Stomach (tissue), 9 donors: ENCODE measurements around the gene SLC4A11. TPM values are rescaled to one million over a fixed set of nuclear protein-coding genes. Genes with fewer than 3 reads are reported as not detected.

Source experiments
- DNase-seq, 2 donors: peaks; one replicate each; pipeline versions ENCODE4 v3.0.0 to v3.0.0-alpha.2; 2013 to 2019
- H3K27ac ChIP-seq, 5 donors: fragments of 200-600 bp in 4 of 5; sonication (generic) in 4 of 5; one replicate each; pipeline ENCODE4 v1.5.1; 2013 to 2019; ENCODE audit warnings: mild to moderate bottlenecking in 1 of 5, moderate library complexity in 1 of 5
- H3K27me3 ChIP-seq, 3 donors: fragments of 200-600 bp; sonication (generic); one replicate each; pipeline ENCODE4 v1.5.1; 2017 to 2019; ENCODE audit warnings: mixed run types in 1 of 3
- H3K36me3 ChIP-seq, 4 donors: fragments of 200-600 bp; sonication (generic); 1 replicate in 3 of 4; 2 replicates in 1 of 4; pipeline ENCODE4 v1.5.1; 2016 to 2019
- H3K4me1 ChIP-seq, 4 donors: fragments of 200-600 bp; sonication (generic); one replicate each; pipeline ENCODE4 v1.5.1; 2016 to 2019
- H3K4me3 ChIP-seq, 4 donors: fragments of 200-600 bp; sonication (generic) in 3 of 4; one replicate each; pipeline ENCODE4 v1.5.1; 2016 to 2019; ENCODE audit warnings: mild to moderate bottlenecking in 1 of 4
- H3K9me3 ChIP-seq, 4 donors: fragments of 200-600 bp; sonication (generic); one replicate each; pipeline ENCODE4 v1.5.1; 2016 to 2019
- EP300 ChIP-seq: sonication (generic); formaldehyde crosslinking; IDR thresholded peaks from one replicate; pipeline ENCODE4 v1.6.1; 2017; ENCODE audit warnings: antibody characterized with exemption
- POLR2A ChIP-seq, 4 donors: fragments of 450-650 bp; IDR thresholded peaks; one replicate each; pipeline ENCODE4 v1.6.1; 2016; ENCODE audit warnings: antibody characterized with exemption in 4 of 4, control low read depth in 2 of 4, mild to moderate bottlenecking in 1 of 4, moderate library complexity in 1 of 4
- POLR2AphosphoS5 ChIP-seq, 3 donors: sonication (generic); formaldehyde crosslinking; IDR thresholded peaks; one replicate each; pipeline ENCODE4 v1.6.1; 2016; ENCODE audit warnings: antibody characterized with exemption in 3 of 3
- WGBS, 5 donors: extraction: QIAGEN DNeasy Blood & Tissue Kit in 3 of 5; methylation state at CpG; one replicate each; pipeline versions ENCODE4 v1.1.5 to v1.1.7; 2013 to 2018; 5-methylcytosine and 5-hydroxymethylcytosine counted together
- intact Hi-C: fragments of 100-400 bp; cut with DNase I; formaldehyde crosslinking; loops from one replicate; pipeline ENCODE4 v1.15.1; 2023; ENCODE audit warnings: low total_unique reads
- polyA plus RNA-seq, 3 donors: library from polyadenylated mRNA; stranded (reverse); fragments of 200-250 nt; gene quantifications; one replicate each; pipeline ENCODE4 v1.2.3, GENCODE V29; 2013
- total RNA-seq, 5 donors: library from RNA; depleted of rRNA; stranded (reverse); fragments of >200 nt; gene quantifications; one replicate each; pipeline versions ENCODE4 v1.1.0 to v1.2.3, GENCODE V29; 2014 to 2016
- TF ChIP-seq, protein P1 (sequence below), 7 experiments: fragments of 450-650 bp in 4 of 7; fragments of 200-600 bp in 3 of 7; sonication (generic) in 3 of 7; IDR thresholded peaks; one replicate each; pipeline ENCODE4 v1.5.1; 2016 to 2019; ENCODE audit warnings: antibody characterized with exemption in 7 of 7, control low read depth in 2 of 7, mild to moderate bottlenecking in 1 of 7
- donor health status: healthy with polysubstance abuse.
- donor health status: Bipolar disorder and iron deficiency.
- donor health status: healthy.

SLC4A11 gene
- total and polyA plus RNA-seq, 8 donors = 0.37 to 22.3 (median 5.8) TPM; not detected in 1

DNA sequence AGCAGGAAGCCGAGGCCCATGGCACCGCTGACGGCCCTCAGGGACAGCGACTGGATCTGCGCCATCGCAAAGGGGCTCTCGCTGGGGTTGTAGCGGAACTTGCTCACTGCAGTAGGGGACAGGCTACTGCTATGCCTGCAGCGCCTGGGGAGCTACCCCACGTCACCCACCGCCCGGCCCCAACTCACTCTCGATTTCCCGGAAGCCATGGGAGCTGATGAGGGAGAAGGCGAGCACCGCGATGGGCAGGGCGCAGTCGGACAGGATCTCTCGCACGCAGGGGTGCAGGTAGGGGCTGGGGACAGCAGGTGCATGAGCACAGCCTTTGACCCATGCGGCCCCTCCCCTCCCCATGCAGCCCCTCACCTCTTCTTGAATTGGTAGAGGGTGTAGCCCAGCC, 9.8 kb downstream of the SLC4A11 start:
- WGBS, 5 donors = 90 to 97% (median 93%) methylated on average over 4 to 22 of the region's 22 CpGs
- no peak overlapping the region for H3K27ac ChIP-seq
- no peaks in the 10 kb centered on the region for H3K9me3 ChIP-seq
- H3K4me3 ChIP-seq = no peak overlapping the region
- no peaks in the 10 kb centered on the region for H3K27me3 ChIP-seq
- H3K4me1 ChIP-seq = peaks cover 0 to 7% (median 2%) of the 10 kb centered on the region in 4 donors
- no peak for TF ChIP-seq POLR2AphosphoS5 (IDR thresholded peaks at IDR 0.05)
- no peak for TF ChIP-seq POLR2A (IDR thresholded peaks at IDR 0.05)
- TF ChIP-seq, protein P1, sequence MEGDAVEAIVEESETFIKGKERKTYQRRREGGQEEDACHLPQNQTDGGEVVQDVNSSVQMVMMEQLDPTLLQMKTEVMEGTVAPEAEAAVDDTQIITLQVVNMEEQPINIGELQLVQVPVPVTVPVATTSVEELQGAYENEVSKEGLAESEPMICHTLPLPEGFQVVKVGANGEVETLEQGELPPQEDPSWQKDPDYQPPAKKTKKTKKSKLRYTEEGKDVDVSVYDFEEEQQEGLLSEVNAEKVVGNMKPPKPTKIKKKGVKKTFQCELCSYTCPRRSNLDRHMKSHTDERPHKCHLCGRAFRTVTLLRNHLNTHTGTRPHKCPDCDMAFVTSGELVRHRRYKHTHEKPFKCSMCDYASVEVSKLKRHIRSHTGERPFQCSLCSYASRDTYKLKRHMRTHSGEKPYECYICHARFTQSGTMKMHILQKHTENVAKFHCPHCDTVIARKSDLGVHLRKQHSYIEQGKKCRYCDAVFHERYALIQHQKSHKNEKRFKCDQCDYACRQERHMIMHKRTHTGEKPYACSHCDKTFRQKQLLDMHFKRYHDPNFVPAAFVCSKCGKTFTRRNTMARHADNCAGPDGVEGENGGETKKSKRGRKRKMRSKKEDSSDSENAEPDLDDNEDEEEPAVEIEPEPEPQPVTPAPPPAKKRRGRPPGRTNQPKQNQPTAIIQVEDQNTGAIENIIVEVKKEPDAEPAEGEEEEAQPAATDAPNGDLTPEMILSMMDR (IDR thresholded peaks at IDR 0.05) = no peak
- TF ChIP-seq EP300 = no peak
- DNase-seq = no peak
- H3K36me3 ChIP-seq = peaks cover 5 to 16% (median 8%) of the 10 kb centered on the region in 4 donors
- intact Hi-C loops = no loop called here

DNA sequence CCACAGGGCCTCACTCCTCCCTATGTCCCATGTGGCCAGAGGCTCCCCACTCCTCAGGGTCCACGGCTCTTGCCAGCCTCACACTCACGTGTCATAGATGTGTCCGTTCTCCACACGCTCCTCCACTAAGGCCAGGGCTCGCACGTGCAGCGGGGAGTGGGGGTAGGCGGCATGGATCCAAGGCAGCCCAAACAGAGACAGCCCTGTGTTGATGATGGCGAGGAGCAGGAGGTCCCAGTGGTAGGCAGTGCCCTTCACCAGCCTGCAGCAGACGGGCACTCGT, 10.3 kb downstream of the SLC4A11 start:
- 87 to 94% (median 92%) methylated on average over 9 to 11 of the region's 11 CpGs for WGBS, 5 donors
- TF ChIP-seq POLR2AphosphoS5 (IDR thresholded peaks at IDR 0.05) (no peak), EP300 (no peak), POLR2A (IDR thresholded peaks at IDR 0.05) (no peak)
- TF ChIP-seq, protein P1 (IDR thresholded peaks at IDR 0.05) = no peak
- DNase-seq = no peak
- no peak overlapping the region for H3K4me3 ChIP-seq
- H3K4me1 ChIP-seq = peaks cover 0 to 7% (median 2%) of the 10 kb centered on the region in 4 donors
- H3K9me3 ChIP-seq = no peaks in the 10 kb centered on the region
- no peaks in the 10 kb centered on the region for H3K27me3 ChIP-seq
- H3K27ac ChIP-seq = no peak overlapping the region
- H3K36me3 ChIP-seq = peaks cover 5 to 21% (median 12%) of the 10 kb centered on the region in 4 donors
- intact Hi-C loops = no loop called here

DNA sequence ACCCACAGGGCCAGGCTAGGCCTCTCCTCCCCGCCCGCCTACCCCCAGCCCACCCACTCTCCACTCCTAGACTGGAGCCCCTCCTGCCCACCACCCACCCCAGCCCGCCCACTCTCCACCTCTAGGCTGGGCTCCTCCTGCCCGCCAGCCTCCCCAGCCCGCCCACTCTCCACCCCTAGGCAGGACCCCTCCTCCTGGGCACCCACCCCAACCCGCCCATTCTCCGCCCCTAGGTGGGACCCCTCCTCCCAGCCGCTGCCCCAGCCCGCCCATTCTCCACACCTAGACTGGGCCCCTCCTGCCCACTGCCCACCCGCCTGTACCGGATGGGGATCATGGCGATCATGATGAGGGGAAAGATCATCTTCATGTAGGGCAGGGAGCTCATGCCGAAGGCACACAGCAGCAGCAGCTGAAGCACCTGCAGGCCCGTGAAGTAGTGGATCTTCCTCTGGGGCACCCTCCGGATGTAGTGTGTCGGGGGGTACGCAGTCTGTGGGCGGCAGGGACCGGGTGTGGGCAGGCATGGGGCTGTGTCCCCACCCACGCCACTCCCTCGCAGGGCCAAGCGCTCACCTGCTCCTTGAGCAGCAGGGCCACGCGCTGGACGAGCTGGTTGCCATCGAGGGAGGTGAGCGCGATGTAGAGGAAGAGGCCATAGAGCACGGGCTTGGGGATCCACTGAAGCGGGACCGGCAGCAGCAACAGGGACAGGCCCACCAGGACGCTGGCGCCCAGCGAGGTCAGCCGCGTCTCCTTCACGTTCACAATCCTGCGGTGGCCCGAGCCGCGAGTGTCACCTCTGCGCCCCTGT, 10.8 kb downstream of the SLC4A11 start:
- no peak for DNase-seq
- Histone ChIP-seq H3K4me1 (peaks cover 0 to 7% (median 2%) of the 10 kb centered on the region in 4 donors), H3K9me3 (no peaks in the 10 kb centered on the region), H3K36me3 (peaks cover 5 to 26% (median 18%) of the 10 kb centered on the region in 4 donors), H3K27ac (no peak overlapping the region), H3K4me3 (no peak overlapping the region), H3K27me3 (no peaks in the 10 kb centered on the region)
- intact Hi-C loops = no loop called here
- TF ChIP-seq, protein P1 (IDR thresholded peaks at IDR 0.05) = no peak
- no peak for TF ChIP-seq POLR2AphosphoS5 (IDR thresholded peaks at IDR 0.05)
- no peak for TF ChIP-seq POLR2A (IDR thresholded peaks at IDR 0.05)
- no peak for TF ChIP-seq EP300
- WGBS, 5 donors = 77 to 92% (median 88%) methylated on average over 32 to 42 of the region's 42 CpGs

DNA sequence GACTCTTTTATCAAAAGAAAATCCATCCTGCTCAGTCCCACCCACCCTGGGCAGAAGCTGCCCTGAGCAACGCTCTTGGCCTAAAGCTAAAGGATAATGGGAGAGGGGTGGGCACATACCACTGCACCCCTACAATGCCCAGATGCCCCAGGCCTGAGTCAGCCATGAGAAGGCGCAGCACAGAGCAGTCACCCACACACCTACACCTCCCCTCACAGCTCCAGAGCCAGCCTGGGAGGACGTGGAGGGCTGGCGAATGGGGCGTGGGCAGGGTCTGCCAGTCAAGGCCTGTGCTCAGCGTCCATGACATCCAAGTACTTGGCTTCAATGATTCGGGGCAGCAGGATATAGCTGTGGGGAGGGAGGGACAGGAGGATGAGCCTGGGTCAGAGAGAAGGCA, 11.5 kb downstream of the SLC4A11 start:
- Histone ChIP-seq H3K27ac (no peak overlapping the region), H3K4me1 (peaks cover 0 to 10% (median 2%) of the 10 kb centered on the region in 4 donors), H3K27me3 (no peaks in the 10 kb centered on the region), H3K4me3 (no peak overlapping the region), H3K9me3 (no peaks in the 10 kb centered on the region), H3K36me3 (peaks cover 8 to 33% (median 24%) of the 10 kb centered on the region in 4 donors)
- intact Hi-C loops = no loop called here
- TF ChIP-seq POLR2AphosphoS5 (IDR thresholded peaks at IDR 0.05) (no peak), EP300 (no peak), POLR2A (IDR thresholded peaks at IDR 0.05) (no peak)
- TF ChIP-seq, protein P1 (IDR thresholded peaks at IDR 0.05) = no peak
- WGBS, 5 donors = 63 to 84% (median 69%) methylated on average over 6 to 7 of the region's 7 CpGs
- DNase-seq = no peak
